Measurements from ENCODE around the gene PCDHB5.
"Not testable (repeated sequence)": the region's sequence is repeated elsewhere in the genome, so short reads cannot be mapped to it uniquely, and the experiment has no call there.

Gene PCDHB5

DNA sequence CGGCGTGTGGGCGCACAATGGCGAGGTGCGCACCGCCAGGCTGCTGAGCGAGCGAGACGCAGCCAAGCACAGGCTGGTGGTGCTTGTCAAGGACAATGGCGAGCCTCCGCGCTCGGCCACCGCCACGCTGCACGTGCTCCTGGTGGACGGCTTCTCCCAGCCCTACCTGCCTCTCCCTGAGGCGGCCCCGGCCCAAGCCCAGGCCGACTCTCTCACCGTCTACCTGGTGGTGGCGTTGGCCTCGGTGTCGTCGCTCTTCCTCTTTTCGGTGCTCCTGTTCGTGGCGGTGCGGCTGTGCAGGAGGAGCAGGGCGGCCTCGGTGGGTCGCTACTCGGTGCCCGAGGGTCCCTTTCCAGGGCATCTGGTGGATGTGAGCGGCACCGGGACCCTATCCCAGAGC lies 17.1 kb downstream of the PCDHB5 start:
- not testable (repeated sequence) for DNase-seq (ENCODE audit: low read depth)

DNA sequence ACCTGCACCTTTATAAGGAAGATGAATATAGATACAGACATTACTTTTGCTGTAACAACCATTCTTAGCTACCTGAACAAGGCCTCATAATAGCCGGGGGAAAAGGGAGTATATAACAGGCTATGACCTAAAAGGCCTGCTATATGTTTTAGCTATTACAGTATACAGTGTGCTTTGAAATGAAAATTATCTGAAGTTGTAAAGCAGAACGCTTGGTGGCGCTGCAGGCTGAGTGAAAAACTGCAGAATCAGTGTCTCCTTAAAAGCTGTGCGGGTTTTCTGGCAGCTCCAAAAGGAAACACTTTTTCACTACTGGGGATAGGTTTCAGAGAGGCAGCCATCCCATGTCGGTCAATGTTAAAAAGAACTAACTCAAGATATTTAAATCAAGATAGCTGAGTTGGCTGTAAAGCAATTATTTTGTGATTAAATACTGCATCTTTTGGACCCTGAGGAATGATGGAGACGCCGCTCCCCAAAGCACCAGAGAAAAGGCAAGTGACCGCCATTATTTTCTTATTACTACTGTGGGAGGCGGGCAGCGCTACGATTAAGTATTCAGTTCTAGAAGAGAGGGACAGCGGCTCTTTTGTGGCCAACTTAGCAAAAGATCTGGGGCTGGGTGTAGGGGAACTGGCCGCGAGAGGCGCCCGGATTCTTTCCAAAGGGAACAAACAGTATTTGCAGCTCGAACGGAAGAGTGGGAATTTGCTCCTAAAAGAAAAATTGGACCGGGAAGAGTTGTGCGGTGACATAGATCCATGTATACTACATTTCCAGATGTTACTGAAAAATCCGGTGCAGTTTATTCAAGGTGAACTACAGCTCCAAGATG lies 20.8 kb downstream of the PCDHB5 start:
- no peak for DNase-seq (ENCODE audit: low read depth)

DNA sequence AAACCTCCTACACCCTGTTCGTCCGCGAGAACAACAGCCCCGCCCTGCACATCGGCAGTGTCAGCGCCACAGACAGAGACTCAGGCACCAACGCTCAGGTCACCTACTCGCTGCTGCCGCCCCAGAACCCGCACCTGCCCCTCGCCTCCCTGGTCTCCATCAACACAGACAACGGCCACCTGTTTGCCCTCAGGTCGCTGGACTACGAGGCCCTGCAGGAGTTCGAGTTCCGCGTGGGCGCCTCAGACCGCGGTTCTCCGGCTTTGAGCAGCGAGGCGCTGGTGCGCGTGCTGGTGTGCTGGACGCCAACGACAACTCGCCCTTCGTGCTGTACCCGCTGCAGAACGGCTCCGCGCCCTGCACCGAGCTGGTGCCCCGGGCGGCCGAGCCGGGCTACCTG lies 22.4 kb downstream of the PCDHB5 start:
- DNase-seq (ENCODE audit: low read depth): not testable (repeated sequence)

DNA sequence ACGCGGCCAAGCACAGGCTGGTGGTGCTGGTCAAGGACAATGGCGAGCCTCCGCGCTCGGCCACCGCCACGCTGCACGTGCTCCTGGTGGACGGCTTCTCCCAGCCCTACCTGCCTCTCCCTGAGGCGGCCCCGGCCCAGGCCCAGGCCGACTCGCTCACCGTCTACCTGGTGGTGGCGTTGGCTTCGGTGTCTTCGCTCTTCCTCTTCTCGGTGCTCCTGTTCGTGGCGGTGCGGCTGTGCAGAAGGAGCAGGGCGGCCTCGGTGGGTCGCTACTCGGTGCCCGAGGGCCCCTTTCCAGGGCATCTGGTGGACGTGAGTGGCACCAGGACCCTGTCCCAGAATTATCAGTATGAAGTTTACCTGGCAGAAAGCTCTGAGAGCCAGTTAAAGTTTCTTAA lies 22.9 kb downstream of the PCDHB5 start:
- not testable (repeated sequence) for DNase-seq (ENCODE audit: low read depth)

DNA sequence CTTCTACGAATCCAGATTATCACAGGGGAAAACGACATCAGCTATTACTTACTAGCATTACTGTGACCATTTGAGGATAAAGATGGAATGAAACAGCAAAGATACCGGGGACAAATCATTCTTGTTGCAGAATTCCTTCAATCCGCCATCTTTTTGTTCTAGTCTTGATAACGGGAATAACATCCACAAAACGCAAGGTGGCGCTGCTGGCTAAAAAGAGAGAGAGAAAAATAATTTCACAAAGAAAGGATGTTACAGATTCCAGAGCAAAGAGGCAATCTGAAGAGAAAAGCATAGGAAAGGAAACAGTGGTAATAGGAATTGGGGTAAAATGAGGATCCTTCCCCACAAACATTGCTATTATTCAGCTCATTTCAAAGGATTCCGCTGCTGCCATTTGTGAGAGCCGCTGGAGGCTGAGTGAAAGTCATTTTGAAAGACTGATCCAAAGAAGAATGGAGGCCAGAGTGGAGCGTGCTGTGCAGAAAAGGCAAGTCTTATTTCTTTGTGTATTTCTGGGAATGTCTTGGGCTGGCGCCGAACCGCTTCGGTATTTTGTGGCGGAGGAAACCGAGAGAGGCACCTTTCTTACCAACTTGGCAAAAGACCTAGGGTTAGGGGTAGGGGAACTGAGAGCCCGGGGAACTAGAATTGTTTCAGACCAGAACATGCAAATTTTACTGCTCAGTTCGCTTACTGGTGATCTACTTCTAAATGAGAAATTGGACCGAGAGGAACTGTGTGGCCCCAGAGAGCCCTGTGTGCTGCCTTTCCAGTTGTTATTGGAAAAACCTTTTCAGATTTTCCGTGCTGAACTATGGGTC lies 37.6 kb downstream of the PCDHB5 start, which contains the start of gene PCDHB7:
Gene PCDHB7, plus strand, starts transcription at position 264 of the 824 bp plus-strand sequence. Its CDS starts 192 bp downstream, at position 456.
- no peak for DNase-seq (ENCODE audit: low read depth)

DNA sequence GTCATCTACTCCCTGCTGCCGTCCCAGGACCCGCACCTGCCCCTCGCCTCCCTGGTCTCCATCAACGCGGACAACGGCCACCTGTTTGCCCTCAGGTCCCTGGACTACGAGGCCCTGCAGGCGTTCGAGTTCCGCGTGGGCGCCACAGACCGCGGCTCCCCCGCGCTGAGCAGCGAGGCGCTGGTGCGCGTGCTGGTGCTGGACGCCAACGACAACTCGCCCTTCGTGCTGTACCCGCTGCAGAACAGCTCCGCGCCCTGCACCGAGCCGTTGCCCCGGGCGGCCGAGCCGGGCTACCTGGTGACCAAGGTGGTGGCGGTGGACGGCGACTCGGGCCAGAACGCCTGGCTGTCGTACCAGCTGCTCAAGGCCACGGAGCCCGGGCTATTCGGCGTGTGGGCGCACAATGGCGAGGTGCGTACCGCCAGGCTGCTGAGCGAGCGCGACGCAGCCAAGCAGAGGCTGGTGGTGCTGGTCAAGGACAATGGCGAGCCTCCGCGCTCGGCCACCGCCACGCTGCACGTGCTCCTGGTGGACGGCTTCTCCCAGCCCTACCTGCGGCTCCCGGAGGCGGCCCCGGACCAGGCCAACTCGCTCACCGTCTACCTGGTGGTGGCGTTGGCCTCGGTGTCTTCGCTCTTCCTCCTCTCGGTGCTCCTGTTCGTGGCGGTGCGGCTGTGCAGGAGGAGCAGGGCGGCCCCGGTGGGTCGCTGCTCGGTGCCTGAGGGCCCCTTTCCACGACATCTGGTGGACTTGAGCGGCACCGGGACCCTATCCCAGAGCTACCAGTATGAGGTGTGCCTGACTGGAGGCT lies 39.5 kb downstream of the PCDHB5 start:
- DNase-seq (ENCODE audit: low read depth): not testable (repeated sequence)

DNA sequence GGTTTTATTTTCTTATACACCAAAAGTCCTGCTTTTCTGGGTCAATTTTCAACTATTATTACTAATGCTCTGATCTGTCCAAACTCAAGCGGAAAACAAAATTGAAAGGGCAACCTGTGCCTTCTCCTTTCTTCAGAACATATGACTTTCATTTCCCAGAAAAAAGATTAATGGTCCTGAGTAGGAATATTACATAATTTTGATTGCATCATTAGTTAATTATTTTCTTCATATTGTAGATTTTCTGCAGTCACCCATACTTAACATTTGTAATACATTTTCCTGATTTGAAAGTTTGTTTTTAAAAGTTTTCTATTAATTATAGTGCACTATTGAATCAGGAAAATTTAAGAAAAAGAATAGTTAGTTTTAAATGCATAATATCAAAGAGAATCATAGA lies 40.9 kb downstream of the PCDHB5 start:
- DNase-seq (ENCODE audit: low read depth): no peak

DNA sequence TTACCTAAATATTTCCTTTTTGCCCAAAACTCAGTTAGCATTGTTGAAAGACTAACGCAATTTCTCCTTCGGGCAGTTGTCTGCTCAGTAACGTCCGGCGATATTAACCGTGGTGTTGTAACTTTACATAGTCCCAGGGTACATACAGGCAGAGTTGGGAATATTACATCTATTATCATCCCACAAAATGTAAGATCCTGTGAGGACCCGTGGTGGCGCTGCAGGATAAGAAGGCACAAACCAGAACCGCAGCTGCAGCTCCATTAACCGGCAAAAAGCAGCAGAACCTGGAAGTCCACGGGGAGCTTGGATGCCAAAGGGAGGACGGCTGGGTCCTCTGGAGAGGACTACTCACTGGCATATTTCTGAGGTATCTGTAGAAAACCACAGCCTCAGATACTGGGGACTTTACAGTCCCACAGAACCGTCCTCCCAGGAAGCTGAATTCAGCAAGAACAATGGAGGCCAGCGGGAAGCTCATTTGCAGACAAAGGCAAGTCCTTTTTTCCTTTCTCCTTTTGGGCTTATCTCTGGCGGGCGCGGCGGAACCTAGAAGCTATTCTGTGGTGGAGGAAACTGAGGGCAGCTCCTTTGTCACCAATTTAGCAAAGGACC lies 42.7 kb downstream of the PCDHB5 start, which contains the start of gene PCDHB8:
Gene PCDHB8, plus strand, starts transcription at position 214 of the 615 bp plus-strand sequence. Its CDS starts 245 bp downstream, at position 459.
- not testable (repeated sequence) for DNase-seq (ENCODE audit: low read depth)

DNA sequence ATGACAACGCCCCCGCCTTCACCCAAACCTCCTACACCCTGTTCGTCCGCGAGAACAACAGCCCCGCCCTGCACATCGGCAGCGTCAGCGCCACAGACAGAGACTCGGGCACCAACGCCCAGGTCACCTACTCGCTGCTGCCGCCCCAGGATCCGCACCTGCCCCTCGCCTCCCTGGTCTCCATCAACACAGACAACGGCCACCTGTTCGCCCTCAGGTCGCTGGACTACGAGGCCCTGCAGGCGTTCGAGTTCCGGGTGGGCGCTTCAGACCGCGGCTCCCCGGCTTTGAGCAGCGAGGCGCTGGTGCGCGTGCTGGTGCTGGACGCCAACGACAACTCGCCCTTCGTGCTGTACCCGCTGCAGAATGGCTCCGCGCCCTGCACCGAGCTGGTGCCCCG lies 44.4 kb downstream of the PCDHB5 start:
- not testable (repeated sequence) for DNase-seq (ENCODE audit: low read depth)

DNA sequence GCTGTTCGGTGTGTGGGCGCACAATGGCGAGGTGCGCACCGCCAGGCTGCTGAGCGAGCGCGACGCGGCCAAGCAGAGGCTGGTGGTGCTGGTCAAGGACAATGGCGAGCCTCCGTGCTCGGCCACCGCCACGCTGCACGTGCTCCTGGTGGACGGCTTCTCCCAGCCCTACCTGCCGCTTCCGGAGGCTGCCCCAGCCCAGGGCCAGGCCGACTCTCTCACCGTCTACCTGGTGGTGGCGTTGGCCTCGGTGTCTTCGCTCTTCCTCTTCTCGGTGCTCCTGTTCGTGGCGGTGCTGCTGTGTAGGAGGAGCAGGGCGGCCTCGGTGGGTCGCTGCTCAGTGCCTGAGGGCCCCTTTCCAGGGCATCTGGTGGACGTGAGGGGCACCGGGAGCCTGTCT lies 44.9 kb downstream of the PCDHB5 start:
- not testable (repeated sequence) for DNase-seq (ENCODE audit: low read depth)

DNA sequence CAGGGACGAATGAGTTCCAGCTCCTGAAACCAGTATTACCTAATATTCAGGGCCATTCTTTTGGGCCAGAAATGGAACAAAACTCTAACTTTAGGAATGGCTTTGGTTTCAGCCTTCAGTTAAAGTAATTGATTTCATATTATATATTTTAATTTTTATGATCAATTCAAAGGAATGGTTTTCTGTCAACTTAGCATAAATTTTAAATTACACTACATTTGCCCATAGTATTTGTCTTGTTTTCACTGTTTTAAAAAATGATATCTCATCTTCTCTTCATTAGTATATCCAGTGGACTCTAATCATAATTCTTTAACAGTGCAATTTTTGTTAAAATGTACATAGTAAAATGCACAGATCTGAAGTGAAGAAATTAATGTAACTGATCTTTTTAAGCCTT lies 45.3 kb downstream of the PCDHB5 start:
- no peak for DNase-seq (ENCODE audit: low read depth)

DNA sequence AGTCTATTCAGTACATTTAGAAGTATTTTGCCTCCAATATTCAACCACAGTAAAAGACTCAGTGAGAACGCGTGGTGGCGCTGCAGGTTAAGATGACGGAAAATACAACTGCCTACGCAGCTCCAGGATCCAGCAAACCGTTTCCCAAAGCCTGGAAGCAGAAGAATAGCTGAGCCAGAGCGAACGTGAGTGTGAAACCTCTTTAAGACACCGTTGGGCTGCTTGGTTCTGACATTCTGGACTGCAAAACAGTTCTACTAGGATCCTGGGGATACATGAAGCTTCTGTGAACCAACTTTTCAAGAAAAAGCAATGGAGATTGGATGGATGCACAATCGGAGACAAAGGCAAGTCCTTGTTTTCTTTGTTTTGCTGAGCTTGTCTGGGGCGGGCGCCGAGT lies 47.2 kb downstream of the PCDHB5 start, which contains the start of gene PCDHB16:
Gene PCDHB16, plus strand, starts transcription at position 140 of the 400 bp plus-strand sequence. Its CDS starts 173 bp downstream, at position 313.
- no peak for DNase-seq (ENCODE audit: low read depth)

DNA sequence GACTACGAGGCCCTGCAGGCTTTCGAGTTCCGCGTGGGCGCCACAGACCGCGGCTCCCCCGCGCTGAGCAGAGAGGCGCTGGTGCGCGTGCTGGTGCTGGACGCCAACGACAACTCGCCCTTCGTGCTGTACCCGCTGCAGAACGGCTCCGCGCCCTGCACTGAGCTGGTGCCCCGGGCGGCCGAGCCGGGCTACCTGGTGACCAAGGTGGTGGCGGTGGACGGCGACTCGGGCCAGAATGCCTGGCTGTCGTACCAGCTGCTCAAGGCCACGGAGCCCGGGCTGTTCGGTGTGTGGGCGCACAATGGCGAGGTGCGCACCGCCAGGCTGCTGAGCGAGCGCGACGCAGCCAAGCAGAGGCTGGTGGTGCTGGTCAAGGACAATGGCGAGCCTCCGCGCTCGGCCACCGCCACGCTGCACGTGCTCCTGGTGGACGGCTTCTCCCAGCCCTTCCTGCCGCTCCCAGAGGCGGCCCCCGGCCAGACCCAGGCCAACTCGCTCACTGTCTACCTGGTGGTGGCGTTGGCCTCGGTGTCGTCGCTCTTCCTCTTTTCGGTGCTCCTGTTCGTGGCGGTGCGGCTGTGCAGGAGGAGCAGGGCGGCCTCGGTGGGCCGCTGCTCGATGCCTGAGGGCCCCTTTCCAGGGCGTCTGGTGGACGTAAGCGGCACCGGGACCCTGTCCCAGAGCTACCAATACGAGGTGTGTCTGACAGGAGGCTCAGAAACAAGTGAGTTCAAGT lies 49.3 kb downstream of the PCDHB5 start:
- not testable (repeated sequence) for DNase-seq (ENCODE audit: low read depth)

DNA sequence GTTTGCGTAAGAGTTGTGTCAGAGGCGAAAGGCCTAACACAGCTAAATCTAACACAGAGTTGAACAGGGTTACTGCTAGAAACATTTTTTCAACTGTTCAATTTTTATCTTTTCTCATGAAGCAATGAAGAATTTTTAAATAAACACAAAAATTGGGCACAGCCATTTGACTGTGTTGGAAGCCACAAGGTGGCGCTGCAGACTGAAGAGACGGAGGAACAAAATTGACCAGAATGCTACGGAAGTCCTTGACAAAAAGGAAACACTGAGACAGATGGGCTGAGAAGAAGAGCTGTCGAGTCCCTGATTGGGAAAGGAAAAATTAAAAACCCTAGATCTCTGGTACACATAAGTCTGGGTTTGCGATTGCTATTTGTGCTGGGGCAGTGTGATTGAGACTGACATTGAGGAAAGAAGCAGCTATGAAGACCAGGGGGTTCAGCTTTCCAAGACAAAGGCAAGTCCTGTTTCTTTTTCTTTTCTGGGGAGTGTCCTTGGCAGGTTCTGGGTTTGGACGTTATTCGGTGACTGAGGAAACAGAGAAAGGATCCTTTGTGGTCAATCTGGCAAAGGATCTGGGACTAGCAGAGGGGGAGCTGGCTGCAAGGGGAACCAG lies 52.0 kb downstream of the PCDHB5 start, which contains the start of gene PCDHB9:
Gene PCDHB9, plus strand, starts transcription at position 265 of the 616 bp plus-strand sequence. Its CDS starts 158 bp downstream, at position 423.
- DNase-seq (ENCODE audit: low read depth): no peak

Data from HS-5 (cell line).